ENCODE measurements around the gene OR2F2. TPM values are rescaled to one million over a fixed set of nuclear protein-coding genes. Genes with fewer than 3 reads are reported as not detected.

Gene OR2F2
- total RNA-seq, 1 donor from 2014 or later: not detected

- Histone ChIP-seq H3K27ac (no peak overlapping the region), H3K4me3 (no peak overlapping the region)
- intact Hi-C loops (cut with DNase I): no loop called here
Observed at GRCh38 chr7:143979998-143980397, 45.0 kb downstream of the OR2F2 start.

GRCh38 chr7:143980746-143981510 is 45.9 kb downstream of the OR2F2 start:
- intact Hi-C loops (cut with DNase I): no loop called here
- DNase-seq (ENCODE audit: low spot score in 2 of 2): no peak
- no peak overlapping the region for H3K27ac ChIP-seq
- no peaks in the 10 kb centered on the region for H3K36me3 ChIP-seq
- H3K9me3 ChIP-seq: no peaks in the 10 kb centered on the region
- H3K4me3 ChIP-seq: no peak overlapping the region
- no peaks in the 10 kb centered on the region for H3K27me3 ChIP-seq
- no peaks in the 10 kb centered on the region for H3K4me1 ChIP-seq
- no peak for TF ChIP-seq CTCF (IDR thresholded peaks at IDR 0.05)

More at GRCh38 chr7:143979998-143980397, 45.0 kb downstream of the OR2F2 start:
- Histone ChIP-seq H3K36me3 (no peaks in the 10 kb centered on the region), H3K27me3 (no peaks in the 10 kb centered on the region), H3K4me1 (no peaks in the 10 kb centered on the region), H3K9me3 (no peaks in the 10 kb centered on the region)
- no peak for TF ChIP-seq CTCF (IDR thresholded peaks at IDR 0.05)
- DNase-seq (ENCODE audit: low spot score in 2 of 2): no peak

- Histone ChIP-seq H3K9me3 (no peaks in the 10 kb centered on the region), H3K4me3 (no peak overlapping the region), H3K27me3 (no peaks in the 10 kb centered on the region), H3K36me3 (no peaks in the 10 kb centered on the region), H3K4me1 (no peaks in the 10 kb centered on the region), H3K27ac (no peak overlapping the region)
- DNase-seq (ENCODE audit: low spot score in 2 of 2): no peak
- intact Hi-C loops (cut with DNase I): no loop called here
- no peak for TF ChIP-seq CTCF (IDR thresholded peaks at IDR 0.05)
Observed at GRCh38 chr7:143983960-143984359, 48.9 kb downstream of the OR2F2 start.

Other genes with a start within 250 kb of the OR2F2 start
- gene CTAGE6, start 177.5 kb upstream of the OR2F2 start, total RNA-seq: not detected
- gene TCAF1, start 33.1 kb upstream of the OR2F2 start, total RNA-seq: 30.9 TPM
- not detected for gene OR2F1, start 19.6 kb downstream of the OR2F2 start, total RNA-seq
- not detected for gene OR6B1, start 65.1 kb downstream of the OR2F2 start, total RNA-seq
- not detected for gene OR2A5, start 113.7 kb downstream of the OR2F2 start, total RNA-seq
- not detected for gene OR2A25, start 134.6 kb downstream of the OR2F2 start, total RNA-seq
- not detected for gene OR2A12, start 151.0 kb downstream of the OR2F2 start, total RNA-seq
- gene OR2A2, start 174.3 kb downstream of the OR2F2 start, total RNA-seq: not detected
- not detected for gene OR2A14, start 187.9 kb downstream of the OR2F2 start, total RNA-seq
- gene CTAGE4, start 248.2 kb downstream of the OR2F2 start, total RNA-seq: not detected